Measurements from ENCODE around the gene TRABD2B.

DNA sequence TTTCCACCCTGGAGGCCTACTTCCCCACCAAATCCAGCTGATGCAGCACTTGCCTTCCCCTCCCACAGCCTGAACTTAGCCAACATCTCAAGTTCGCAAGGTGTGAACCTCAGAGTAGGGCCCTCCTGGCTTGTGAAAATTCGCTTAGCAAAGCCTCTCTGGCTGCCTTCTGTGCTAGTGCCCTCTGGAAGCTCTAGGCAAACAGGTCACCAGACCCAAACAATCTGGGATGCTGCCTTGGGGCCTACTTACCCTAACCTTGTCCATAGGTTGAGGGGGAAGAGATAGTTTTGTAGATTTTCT is 30.3 kb upstream of the TRABD2B start:
- TF ChIP-seq, protein P1, sequence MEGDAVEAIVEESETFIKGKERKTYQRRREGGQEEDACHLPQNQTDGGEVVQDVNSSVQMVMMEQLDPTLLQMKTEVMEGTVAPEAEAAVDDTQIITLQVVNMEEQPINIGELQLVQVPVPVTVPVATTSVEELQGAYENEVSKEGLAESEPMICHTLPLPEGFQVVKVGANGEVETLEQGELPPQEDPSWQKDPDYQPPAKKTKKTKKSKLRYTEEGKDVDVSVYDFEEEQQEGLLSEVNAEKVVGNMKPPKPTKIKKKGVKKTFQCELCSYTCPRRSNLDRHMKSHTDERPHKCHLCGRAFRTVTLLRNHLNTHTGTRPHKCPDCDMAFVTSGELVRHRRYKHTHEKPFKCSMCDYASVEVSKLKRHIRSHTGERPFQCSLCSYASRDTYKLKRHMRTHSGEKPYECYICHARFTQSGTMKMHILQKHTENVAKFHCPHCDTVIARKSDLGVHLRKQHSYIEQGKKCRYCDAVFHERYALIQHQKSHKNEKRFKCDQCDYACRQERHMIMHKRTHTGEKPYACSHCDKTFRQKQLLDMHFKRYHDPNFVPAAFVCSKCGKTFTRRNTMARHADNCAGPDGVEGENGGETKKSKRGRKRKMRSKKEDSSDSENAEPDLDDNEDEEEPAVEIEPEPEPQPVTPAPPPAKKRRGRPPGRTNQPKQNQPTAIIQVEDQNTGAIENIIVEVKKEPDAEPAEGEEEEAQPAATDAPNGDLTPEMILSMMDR (IDR thresholded peaks at IDR 0.05; ENCODE audit: poor library complexity), result no peak
- TF ChIP-seq EZH2 (IDR thresholded peaks at IDR 0.05; ENCODE audit: borderline replicate concordance) (no peak), EZH2phosphoT487 (IDR thresholded peaks at IDR 0.05; ENCODE audit: low read depth, severe bottlenecking, unreplicated experiment) (no peak)

All from hepatocyte (in vitro differentiated cells).